ENCODE data around the gene LPAR1.

Gene LPAR1

GRCh38 chr9:110835859-110836271 is 202.4 kb downstream of the LPAR1 start:
- H2AFZ ChIP-seq (ENCODE audit: low read depth, low read length): no peak overlapping the region
- H4K20me1 ChIP-seq (ENCODE audit: insufficient read depth, low read length): no peaks in the 10 kb centered on the region
- no peak overlapping the region for H3K27ac ChIP-seq (ENCODE audit: low read length)
- H3K27me3 ChIP-seq (ENCODE audit: low read depth, low read length): no peaks in the 10 kb centered on the region
- no peak overlapping the region for H3K9ac ChIP-seq (ENCODE audit: low read length)
- no peak overlapping the region for H3K4me3 ChIP-seq (ENCODE audit: low read length)
- H3K4me2 ChIP-seq (ENCODE audit: low read length): no peak overlapping the region
- TF ChIP-seq CTCF (IDR thresholded peaks at IDR 0.05; ENCODE audit: low read depth, low read length) (no peak), EZH2phosphoT487 (IDR thresholded peaks at IDR 0.05; ENCODE audit: low read depth) (no peak)
- no peaks in the 10 kb centered on the region for H3K36me3 ChIP-seq (replicated peaks; ENCODE audit: low read depth, low read length)
- peaks cover 10% of the 10 kb centered on the region for H3K4me1 ChIP-seq (ENCODE audit: low read length)
- H3K9me3 ChIP-seq (ENCODE audit: insufficient read depth, low read length): no peaks in the 10 kb centered on the region
- no peaks in the 10 kb centered on the region for H3K79me2 ChIP-seq (ENCODE audit: low read length)

GRCh38 chr9:110835404-110835803 is 202.9 kb downstream of the LPAR1 start:
- Histone ChIP-seq H3K27ac (ENCODE audit: low read length) (no peak overlapping the region), H3K4me2 (ENCODE audit: low read length) (no peak overlapping the region), H3K9me3 (ENCODE audit: insufficient read depth, low read length) (no peaks in the 10 kb centered on the region), H3K4me3 (ENCODE audit: low read length) (no peak overlapping the region), H3K4me1 (ENCODE audit: low read length) (peaks cover 10% of the 10 kb centered on the region), H3K27me3 (ENCODE audit: low read depth, low read length) (no peaks in the 10 kb centered on the region), H4K20me1 (ENCODE audit: insufficient read depth, low read length) (no peaks in the 10 kb centered on the region), H2AFZ (ENCODE audit: low read depth, low read length) (no peak overlapping the region), H3K36me3 (replicated peaks; ENCODE audit: low read depth, low read length) (no peaks in the 10 kb centered on the region), H3K9ac (ENCODE audit: low read length) (no peak overlapping the region), H3K79me2 (ENCODE audit: low read length) (no peaks in the 10 kb centered on the region)
- no peak for TF ChIP-seq CTCF (IDR thresholded peaks at IDR 0.05; ENCODE audit: low read depth, low read length)
- no peak for TF ChIP-seq EZH2phosphoT487 (IDR thresholded peaks at IDR 0.05; ENCODE audit: low read depth)

- TF ChIP-seq EZH2phosphoT487 (IDR thresholded peaks at IDR 0.05; ENCODE audit: low read depth) (no peak), CTCF (IDR thresholded peaks at IDR 0.05; ENCODE audit: low read depth, low read length) (no peak)
- Histone ChIP-seq H2AFZ (ENCODE audit: low read depth, low read length) (no peak overlapping the region), H3K79me2 (ENCODE audit: low read length) (no peaks in the 10 kb centered on the region), H3K4me2 (ENCODE audit: low read length) (no peak overlapping the region), H3K9ac (ENCODE audit: low read length) (no peak overlapping the region), H3K27me3 (ENCODE audit: low read depth, low read length) (no peaks in the 10 kb centered on the region), H3K36me3 (replicated peaks; ENCODE audit: low read depth, low read length) (no peaks in the 10 kb centered on the region), H3K4me1 (ENCODE audit: low read length) (peaks cover 7% of the 10 kb centered on the region), H3K9me3 (ENCODE audit: insufficient read depth, low read length) (no peaks in the 10 kb centered on the region), H3K27ac (ENCODE audit: low read length) (no peak overlapping the region), H3K4me3 (ENCODE audit: low read length) (no peak overlapping the region), H4K20me1 (ENCODE audit: insufficient read depth, low read length) (no peaks in the 10 kb centered on the region)
These were observed 205.3 kb downstream of the LPAR1 start for GRCh38 chr9:110832926-110833325.

- H3K79me2 ChIP-seq (ENCODE audit: low read length): no peaks in the 10 kb centered on the region
- H2AFZ ChIP-seq (ENCODE audit: low read depth, low read length): no peak overlapping the region
- TF ChIP-seq CTCF (IDR thresholded peaks at IDR 0.05; ENCODE audit: low read depth, low read length) (no peak), EZH2phosphoT487 (IDR thresholded peaks at IDR 0.05; ENCODE audit: low read depth) (no peak)
- H3K27me3 ChIP-seq (ENCODE audit: low read depth, low read length): no peaks in the 10 kb centered on the region
- H3K4me2 ChIP-seq (ENCODE audit: low read length): no peak overlapping the region
- no peaks in the 10 kb centered on the region for H3K4me1 ChIP-seq (ENCODE audit: low read length)
- H3K4me3 ChIP-seq (ENCODE audit: low read length): no peak overlapping the region
- no peak overlapping the region for H3K27ac ChIP-seq (ENCODE audit: low read length)
- no peaks in the 10 kb centered on the region for H4K20me1 ChIP-seq (ENCODE audit: insufficient read depth, low read length)
- H3K9me3 ChIP-seq (ENCODE audit: insufficient read depth, low read length): no peaks in the 10 kb centered on the region
- no peaks in the 10 kb centered on the region for H3K36me3 ChIP-seq (replicated peaks; ENCODE audit: low read depth, low read length)
- no peak overlapping the region for H3K9ac ChIP-seq (ENCODE audit: low read length)
These were observed 207.8 kb downstream of the LPAR1 start for GRCh38 chr9:110830495-110830894.
